ENCODE measurements around the gene POLR2L.

The POLR2L gene

DNA sequence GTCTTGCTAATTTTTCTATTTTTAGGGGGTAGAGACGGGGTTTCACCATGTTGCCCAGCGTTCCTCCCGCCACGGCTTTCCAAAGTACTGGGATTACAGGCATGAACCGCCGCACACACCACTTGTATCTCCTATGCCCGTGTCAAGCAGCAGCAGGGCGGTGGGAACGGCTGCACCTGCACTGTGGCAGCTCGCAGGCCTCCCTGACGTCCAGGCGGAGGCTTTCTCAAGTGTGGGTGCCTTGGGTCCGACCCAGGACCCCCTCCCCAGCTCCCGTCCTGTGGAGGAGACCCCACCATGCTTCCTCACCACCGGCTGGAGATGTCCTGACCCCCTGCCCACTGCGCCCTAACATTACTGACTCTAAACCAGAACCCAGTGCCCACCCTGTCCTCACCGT is 26.1 kb upstream of the POLR2L start:
- DNase-seq = no peak

DNA sequence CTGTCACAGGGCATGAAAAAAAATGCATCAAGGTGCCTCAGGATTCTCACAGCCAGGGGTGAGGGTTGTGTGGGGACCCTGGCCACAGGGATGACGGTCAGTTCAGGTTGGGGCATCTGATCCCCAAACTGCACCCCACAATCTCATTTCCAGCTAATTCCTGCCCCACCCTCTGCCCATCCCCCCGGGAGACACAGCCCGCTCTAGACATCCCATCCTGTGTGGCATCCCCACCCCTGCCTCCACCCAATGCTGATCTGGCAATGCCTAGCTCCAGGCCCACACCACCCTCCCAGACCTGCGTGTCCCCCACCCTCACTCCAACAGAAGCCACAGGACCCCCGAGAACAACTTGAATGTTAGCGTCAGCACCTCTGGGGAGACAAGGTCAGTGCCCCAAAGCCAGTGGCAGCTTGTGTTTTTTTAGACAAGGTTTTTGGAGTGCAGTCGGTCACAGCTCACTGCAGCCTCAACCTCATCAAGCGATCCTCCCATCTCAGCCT is 25.6 kb upstream of the POLR2L start:
- no peak for DNase-seq

DNA sequence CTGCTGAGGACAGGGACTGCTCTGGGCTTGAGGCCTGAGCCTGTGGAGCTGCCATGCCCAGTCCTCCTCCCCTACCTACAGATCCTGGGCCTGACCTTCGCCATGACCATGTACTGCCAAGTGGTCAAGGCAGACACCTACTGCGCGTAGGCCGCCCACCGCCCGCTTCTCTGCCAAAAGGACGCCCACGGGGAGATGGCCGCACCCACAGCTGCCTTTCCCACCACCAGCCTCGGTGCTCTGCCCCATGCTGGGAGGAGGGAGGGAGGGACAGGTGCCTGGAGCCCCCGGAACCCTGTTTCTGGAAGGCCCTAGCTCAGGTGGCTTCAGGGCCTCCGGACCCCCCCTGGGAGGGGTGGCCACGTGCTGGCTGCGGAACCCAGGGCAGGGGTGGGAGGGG is 24.2 kb upstream of the POLR2L start:
- no peak for DNase-seq

DNA sequence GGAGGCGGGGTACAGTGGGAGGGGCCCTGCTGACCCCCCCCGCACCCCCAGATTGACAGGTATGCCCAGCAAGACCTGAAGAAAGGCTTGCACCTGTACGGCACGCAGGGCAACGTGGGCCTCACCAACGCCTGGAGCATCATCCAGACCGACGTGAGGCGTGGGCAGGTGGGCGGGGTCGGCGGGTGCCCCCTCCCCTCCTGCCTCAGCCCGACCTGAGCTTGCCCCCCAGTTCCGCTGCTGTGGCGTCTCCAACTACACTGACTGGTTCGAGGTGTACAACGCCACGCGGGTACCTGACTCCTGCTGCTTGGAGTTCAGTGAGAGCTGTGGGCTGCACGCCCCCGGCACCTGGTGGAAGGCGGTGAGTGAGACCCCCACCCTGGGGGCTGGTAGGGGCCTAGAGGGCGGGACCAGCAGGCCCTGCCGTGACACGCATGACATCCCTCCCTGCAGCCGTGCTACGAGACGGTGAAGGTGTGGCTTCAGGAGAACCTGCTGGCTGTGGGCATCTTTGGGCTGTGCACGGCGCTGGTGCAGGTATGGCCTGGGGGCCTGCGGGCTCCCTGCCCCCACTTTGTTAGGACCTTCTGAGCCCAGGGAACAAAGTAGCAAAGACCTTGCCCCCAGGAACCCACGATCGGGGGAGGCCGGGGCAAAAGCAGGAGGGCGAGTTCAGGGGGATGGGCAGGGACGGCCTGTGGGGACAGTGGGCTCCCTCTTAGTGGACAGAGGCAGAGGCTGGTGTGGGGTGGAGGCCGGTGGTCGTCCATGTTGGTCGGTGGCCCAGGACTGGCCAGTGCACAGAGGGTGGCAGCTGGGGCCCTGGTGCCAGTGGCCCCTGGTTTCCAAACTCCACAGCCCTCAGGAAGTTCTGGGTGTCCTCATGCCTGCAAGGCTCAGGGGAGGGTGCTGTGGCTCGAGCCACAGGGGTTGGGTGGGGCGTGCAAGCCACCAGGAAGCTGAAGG is 23.4 kb upstream of the POLR2L start:
- DNase-seq = no peak

DNA sequence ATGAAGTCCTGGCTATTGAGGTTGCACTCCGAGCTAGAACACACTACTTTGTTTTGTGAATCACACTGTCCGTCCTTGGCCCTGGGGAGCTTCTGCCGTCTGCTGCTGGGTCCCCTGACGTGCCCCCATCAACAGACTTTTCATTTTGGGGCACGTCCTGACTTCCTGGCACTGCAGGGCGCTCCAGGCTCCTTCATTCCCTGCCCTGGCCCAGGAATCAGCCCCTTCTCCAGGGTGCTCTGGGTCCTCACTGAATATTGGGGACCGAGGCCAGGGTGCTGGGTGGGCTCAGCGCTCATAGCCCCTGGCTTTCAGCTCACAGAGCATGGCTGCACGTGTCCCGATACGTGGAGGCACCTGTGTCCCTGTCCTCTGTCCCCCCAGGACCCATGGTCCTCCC is 22.6 kb upstream of the POLR2L start:
- no peak for DNase-seq

DNA sequence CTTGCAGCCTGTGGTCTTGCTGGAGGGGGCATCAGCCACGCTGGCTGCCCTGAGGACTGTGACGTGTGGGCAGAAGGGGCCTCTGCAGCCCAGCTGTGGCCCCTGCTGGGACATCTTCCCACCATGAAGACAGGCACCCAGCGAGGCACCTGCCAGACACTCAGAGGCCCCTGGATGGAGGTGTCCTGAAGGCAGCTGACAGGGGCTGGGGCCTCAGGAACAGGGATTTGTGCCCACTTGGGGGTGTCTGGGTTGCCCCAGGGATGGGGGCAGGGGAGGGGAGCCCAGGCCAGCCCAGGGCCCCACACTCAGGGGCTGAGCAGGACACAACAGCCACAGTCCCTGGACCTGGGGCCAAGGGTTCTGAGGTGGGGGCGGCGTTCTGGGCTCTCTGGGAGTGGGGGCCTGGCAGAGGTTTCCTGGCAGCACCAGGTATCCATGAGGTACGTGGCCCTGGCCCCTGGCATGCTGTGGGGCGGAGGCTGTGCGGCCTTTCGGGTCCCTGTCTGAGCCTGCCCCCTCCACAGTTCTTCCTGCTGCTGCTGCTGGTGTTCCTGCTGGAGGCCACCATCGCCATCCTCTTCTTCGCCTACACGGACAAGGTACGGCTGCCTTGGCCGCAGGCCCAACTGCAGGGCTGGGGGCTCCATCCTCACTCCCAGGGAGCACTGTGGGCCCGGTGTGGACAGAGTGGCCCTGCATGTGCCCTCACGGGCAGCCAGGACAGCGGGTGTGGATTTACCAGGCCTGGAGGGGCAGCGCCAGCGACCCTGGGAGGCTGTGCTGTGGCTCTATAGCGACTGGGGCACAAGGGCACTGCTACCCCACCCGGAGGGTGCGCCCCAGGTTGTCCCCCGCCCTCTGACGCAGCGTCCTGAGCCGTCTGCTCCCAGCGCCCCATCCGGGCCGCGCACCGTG is 21.8 kb upstream of the POLR2L start:
- DNase-seq = no peak

DNA sequence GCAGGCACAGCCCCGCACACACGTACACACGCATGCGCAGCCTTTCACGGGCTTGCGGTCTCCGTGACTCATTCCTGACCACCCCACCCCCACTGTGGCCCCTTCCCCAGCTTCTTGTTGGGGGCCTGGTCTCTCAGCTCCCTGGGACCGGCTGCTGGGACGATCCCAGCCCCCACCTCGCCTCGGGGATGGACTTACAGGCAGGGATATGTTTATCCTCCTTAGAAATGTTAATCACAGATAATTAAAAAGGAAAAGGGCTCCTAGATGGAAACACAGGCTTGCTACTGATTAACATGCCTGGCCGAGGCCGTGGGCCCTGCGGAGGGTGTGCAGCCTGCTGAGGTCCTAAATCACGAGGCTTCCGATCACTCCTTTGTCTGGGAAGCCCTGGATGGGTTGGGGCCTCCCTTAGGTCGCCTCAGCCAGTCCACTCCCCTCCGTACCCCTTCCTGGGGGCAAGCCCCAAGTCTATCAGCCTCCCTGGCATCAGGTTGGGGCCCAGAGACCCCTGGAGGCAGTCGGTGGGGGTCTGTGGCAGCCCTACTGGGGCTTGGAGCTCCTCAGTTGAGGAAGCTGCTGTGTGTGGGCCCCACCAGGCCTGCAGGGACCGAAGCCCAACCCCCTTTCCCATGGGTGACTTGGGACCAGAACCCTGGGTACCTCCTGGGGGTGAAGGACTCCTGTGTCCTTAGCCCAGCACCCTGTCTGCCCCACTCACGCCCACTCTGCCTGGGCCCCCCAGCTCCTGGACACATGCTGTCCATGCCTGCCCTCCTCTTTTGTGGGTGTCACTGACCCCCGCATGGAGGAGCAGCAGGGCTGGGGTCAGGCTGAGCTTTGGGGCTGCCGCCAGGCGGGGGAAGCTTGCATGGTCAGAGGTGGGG is 20.9 kb upstream of the POLR2L start:
- DNase-seq = no peak

DNA sequence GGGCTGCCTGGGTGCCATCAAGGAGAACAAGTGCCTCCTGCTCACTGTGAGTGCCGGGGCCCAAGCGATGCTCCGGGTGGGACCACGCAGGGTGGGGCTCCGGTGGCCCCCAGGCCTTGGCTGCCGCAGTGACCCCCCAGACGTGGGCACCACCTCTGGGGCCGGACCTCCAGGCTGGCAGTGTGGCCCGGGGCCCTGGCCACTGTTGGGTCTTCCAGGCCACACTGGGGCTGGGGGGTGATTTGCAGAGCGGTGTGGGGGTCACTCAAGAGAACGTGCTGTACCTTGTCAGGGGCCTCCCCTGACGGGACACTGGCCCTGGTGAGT is 20.3 kb upstream of the POLR2L start:
- no peak for DNase-seq

DNA sequence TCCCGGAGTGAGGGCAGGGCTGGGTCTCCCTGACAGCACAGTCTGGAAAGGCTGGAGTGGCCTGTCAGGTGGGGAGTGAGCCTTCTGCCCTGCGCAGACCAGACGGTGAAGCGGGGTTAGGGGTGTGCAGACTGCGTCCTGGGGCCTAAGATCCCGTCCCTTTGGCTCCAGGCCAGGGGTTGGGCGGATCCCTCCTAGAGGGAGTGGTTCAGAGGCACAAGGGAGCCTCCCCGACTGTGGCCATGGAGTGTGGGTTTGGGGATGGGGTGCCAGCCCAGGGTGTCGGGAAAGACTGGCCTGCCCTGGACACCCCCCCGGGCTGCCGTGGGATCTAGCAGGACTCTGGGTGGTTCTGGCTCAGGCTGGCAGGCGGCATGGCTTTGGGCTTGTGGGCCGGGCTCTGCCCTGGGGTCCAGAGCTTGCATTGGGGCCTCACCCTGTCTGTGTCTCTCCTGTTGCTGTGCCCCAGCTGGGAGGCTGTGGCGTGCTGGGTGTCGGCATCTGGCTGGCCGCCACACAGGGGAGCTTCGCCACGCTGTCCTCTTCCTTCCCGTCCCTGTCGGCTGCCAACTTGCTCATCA is 19.8 kb upstream of the POLR2L start:
- no peak for DNase-seq

DNA sequence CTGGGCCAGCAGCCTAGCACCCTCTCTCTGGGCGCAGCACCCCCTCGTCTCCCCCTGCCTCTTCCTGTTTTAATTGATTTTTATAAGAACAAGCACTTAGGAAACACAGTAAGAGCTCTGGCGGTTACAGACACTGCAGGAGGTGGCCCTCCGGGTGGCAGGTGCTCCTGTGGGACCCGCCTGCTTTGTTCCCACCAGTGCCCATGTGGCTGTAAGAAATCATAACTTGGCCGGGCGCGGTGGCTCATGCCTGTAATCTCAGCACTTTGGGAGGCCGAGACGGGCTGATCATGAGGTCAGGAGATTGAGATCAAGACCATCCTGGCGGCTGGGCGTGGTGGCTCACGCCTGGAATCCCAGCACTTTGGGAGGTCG is 18.8 kb upstream of the POLR2L start:
- DNase-seq = no peak

DNA sequence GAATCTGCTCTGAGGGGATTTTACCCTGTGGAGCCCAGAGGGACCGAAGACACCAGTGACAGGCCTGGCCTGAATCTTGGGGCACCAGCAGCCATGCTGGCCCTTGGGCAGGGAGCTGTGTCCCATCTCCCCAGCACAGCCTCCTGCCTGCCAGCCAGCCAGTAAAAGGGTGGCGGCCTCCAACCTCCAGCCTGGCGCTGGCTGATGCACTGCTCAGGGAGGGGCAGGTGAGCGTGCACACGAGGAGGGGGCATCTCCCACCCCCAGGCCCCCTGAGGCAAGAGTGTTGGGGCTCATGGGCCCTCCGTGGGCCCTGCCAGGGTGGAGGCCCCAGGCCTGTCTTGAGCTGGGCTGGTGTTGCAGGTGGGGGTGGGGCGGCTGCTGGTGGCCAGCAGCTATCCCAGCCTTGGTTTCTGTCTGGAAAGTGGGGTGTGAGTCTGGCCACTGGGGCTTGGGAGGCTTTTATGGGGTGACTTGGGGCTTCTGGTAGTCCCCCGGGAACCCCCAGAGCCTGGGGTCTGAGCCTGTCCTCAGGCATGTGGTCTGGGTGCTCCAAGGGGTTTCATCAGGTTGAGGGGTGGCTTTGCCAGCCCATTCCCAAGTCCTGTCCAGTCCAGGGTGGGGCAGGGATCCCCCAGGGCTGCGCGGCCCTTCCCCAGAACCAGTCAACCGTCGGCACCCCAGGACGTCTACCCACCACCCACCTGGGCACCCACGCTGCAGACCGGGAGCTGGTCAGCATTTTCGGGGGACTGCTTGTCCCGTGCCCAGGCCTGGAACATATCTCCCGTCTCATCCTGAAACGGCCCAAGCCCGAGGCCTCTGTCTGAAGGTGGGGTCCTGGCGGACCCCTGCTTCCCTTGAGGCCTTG is 18.1 kb upstream of the POLR2L start:
- DNase-seq = no peak

DNA sequence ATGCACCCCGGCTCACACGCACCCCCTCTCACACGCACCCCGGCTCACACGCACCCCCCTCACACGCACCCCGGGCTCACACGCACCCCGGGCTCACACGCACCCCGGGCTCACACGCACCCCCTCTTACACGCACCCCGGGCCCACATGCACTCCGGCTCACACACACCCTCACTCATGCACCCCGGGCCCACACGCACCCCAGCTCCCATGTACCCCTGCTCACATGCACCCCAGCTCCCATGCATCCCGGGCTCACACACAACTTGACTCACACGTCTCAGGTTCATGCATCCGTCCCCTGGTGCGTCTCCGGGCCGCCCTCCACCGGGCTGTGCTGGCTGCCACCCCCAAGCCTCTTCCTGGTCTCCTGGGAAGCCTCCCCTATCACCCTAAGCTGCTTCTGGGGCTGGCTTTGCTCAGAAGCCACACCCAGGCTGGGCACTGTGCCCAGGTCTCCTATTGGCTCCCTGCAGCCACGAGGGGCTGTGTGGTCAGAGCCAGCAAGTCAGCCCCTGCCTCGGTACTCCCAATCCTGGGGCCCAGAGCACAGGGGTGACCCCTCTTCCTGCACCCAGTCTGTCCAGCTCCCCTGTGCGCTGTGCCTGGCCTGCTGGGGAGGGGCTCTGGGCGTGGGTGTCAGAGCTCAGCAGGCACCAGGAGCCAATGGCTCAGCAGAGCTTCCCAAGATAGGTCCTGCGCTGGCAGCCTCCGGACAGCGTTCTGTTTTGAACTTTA is 17.2 kb upstream of the POLR2L start:
- no peak for DNase-seq

DNA sequence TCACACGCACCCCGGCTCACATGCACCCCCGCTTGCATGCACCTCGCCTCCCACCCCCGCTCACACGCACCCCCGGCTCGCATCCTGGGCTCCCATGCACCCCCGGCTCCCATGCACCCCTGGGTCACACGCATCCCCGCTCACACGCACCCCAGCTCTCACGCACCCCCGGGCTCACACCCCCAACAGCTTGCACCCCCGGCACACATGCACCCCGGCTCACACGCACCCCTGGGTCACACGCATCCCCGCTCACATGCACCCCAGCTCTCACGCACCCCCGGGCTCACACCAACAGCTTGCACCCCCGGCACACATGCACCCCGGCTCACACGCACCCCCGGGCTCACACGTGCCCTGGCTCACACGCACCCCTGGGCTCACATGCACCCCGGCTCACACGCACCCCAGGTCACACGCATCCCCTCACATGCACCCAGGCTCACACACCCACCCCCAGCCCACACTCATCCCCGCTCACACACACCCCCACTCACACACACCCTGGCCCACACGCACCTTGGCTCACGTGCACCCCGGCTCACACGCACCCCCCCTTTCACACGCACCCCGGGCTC is 16.5 kb upstream of the POLR2L start:
- no peak for DNase-seq

DNA sequence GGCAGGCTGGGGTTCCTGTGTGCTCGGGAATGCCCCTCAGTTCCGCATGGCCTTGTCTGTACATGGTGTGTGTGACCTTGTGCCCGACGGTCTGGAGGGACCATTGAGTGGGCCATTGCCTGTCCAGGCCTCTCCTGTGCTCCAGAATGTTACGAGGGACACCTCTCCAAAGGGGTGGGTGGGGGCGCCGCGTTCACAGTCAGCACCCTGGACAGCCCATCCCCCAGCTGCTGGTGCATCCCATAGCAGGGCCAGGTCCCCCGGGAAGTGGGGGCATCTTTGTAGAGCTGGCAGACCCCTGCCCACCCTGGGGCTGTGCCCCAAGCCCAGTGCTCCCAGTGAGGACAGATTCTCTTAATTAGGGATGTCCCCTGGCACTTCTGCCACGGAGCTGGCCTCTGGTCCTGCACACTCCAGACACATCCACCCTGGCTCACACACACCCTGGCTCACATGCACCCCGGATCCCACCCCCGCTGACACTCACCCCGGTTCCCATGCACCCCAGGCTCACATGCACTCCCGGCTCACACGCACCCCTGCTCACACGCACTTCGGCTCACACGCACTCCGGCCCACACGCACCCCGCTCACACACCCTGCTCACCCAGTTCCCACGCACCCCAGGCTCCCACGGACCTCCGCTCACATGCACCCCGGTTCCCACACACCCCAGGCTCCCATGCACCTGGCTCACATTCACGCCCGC is 15.9 kb upstream of the POLR2L start:
- DNase-seq = no peak

DNA sequence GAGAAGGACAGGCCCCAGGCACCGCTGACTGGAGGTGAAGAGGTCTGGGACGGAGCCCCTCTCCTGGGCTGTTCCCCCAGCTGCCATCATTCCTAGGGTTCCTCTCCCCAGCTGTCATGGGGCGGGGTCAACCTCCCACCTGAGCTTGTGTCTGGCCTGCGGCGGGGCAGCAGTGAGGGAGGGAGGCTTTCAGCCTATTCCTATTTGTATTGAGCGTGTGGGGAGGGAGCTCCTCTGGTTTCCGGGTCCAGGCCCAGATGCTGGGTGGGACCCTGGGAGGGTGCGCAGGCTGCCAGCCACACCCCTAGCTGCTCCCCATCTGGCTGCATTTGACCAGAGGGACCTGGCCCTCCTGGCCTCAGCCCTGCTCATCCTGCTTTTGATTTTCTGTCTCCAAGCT is 14.1 kb upstream of the POLR2L start:
- DNase-seq = no peak

DNA sequence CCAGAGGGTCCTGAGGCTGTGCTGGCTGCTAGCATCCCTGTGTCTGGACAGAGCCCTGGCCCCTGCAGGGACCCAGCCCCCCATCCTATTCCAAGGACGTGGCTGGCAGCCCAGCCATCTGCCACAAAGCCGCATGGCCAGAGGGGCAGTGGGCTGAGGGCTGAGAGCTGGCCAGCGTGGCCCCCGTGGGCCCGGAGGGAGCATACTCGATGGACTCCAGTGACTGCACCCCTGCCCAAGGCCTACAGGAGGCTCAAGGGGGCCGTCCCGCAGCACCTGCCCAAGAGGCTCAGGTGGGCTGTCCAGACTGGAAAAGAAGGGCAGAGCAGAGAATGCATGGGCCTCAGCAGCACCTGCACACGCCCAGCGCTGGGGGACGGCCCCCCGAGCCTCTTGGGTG is 13.5 kb upstream of the POLR2L start:
- DNase-seq = no peak

DNA sequence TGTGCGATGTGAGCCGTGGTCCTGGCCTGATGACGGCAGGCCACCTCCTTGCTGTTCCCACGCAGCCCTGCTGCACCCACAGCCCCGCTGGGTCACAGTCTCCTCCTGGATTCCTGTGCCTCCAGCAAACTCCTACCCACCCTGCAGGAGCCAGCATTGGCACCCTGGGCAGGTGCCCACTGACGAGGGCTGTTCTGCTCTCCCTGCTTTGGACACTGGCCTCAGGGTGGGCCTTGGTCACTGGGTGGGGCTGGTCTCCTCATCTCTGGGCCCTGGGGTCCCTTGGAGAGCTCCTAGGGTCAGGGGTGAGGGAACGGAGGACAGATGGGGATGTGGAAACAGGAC is 13.0 kb upstream of the POLR2L start:
- no peak for DNase-seq

DNA sequence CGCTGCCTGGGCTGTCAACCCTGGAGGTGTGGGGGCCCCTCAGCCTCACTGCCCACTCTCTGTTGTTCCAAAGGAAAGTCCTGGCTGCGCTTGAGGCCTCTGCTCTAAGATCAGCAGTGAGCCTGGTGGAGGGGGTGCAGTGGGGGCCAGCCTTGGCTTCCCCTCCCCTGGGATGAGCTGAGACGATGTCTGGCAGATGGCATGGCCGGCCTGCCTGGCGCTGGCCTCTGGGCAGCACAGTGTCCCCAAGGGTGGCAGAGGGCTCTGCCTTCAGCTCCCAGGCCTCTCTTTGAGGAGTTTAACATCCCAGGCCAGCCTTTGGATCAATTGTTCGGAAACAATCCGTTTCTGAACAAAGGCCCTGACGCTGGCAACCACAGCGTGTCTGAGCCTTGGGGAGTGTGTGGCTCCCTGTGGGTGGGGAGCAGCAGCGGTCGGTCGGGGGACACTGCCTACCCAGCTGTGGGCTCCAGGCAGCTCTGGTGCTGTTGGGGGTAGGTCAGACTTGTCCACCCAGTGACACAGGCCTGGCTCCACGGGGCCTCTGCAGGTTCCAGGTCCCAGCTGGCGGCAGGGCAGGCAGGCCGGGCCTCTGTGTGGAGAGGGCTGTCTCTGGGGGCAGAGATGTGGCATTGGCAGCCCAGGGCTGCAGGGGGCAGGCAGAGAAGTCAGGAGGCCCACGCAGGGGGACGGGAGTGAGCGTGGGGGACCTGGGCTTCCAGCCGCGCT is 12.4 kb upstream of the POLR2L start:
- no peak for DNase-seq

Data from NK-92 treated with Interleukin-12 subunit alpha and Interleukin-12 subunit beta, amount 100 ng/mL, for 24 hours (cell line).